Cardiac muscle cell (in vitro differentiated cells and primary cell): ENCODE results near the gene MTHFS. TPM values are rescaled to one million over a fixed set of nuclear protein-coding genes. Genes with fewer than 3 reads are reported as not detected.

Source experiments
- DNase-seq, 2 donors: peaks; one replicate each; pipeline versions ENCODE4 v3.0.0 to v3.0.0-alpha.2; 2010 to 2017; ENCODE audit warnings: low read depth in 1 of 2, low spot score in 1 of 2
- H3K27ac ChIP-seq: fragments of 200-600 bp; sonication (generic); 2 replicates; pipeline ENCODE4 v1.5.1; 2016
- H3K27me3 ChIP-seq: fragments of 200-600 bp; sonication (generic); 2 replicates; pipeline ENCODE4 v1.6.0; 2016; ENCODE audit warnings: control low read depth
- H3K36me3 ChIP-seq: fragments of 200-600 bp; sonication (generic); 2 replicates; pipeline ENCODE4 v1.5.1; 2016; ENCODE audit warnings: control low read depth
- H3K4me1 ChIP-seq: fragments of 200-600 bp; sonication (generic); 2 replicates; pipeline ENCODE4 v1.8.1; 2017; ENCODE audit warnings: low read depth, mild to moderate bottlenecking, mixed run types
- H3K4me3 ChIP-seq: fragments of 200-600 bp; sonication (generic); 2 replicates; pipeline ENCODE4 v1.5.1; 2016; ENCODE audit warnings: mild to moderate bottlenecking
- H3K9me3 ChIP-seq: fragments of 200-600 bp; sonication (generic); 2 replicates; pipeline ENCODE4 v1.5.1; 2017; ENCODE audit warnings: low read depth, mild to moderate bottlenecking, control low read depth
- polyA plus RNA-seq: library from polyadenylated mRNA; unstranded; fragments of >200 nt; fragmentation: Nextera tagmentation; extraction: Ambion mirVana; gene quantifications from 2 replicates; pipeline ENCODE4 v1.2.1, GENCODE V29; 2016
- total RNA-seq: library from RNA; depleted of rRNA; stranded (reverse); fragments of >200 nt; gene quantifications from 2 replicates; pipeline ENCODE4 v1.2.3, GENCODE V29; 2016
- TF ChIP-seq, protein P1 (sequence below): IDR thresholded peaks from 2 replicates; pipeline ENCODE4 v1.5.1; 2012; ENCODE audit warnings: low read depth, mild to moderate bottlenecking, low read length

MTHFS gene
- total RNA-seq, result 37.8 and 44.2 TPM in 2 replicates
- polyA plus RNA-seq, result 38.3 and 48.6 TPM in 2 replicates

DNA sequence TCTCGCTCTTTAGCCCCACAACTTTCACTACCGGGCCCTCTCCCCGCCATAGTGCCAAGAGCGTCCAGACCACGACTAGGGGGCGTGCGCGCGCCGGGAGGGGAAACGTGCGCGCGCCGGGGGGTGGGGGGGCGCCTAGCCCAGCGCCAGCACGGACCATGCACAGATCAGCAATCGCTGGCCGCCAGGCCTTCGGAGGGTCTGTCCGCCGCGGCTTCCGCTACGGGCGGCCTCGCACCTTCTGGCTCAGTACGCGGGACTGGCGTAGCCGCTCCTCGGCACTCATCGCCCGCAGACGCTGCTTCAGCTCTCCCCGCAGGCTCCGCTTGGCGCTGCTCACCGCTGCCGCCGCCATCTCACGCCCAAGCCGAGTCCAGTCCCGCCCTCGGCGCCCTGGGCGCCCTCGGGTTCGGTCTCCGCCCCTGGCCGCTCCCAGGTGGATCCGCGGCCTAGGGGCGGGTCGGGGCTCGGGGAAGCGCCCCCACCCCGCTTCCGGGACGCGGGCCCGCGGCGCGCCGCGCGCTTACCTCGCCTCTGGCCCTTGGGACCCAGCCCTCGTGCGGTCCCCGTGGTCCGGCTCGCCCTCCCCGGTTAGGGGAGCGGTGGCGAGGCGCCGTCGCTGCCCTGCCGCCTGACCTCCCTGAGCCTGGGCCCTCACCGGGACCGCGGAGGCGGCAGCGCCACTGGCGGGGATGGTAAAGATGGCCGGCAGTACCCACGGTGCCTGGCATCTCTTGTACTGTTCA lies at the start of gene MTHFS:
Gene MTHFS (minus strand): TSS at position 381 of the 746 bp plus-strand sequence. CDS start 26 bp downstream, at position 355.
- TF ChIP-seq, protein P1, sequence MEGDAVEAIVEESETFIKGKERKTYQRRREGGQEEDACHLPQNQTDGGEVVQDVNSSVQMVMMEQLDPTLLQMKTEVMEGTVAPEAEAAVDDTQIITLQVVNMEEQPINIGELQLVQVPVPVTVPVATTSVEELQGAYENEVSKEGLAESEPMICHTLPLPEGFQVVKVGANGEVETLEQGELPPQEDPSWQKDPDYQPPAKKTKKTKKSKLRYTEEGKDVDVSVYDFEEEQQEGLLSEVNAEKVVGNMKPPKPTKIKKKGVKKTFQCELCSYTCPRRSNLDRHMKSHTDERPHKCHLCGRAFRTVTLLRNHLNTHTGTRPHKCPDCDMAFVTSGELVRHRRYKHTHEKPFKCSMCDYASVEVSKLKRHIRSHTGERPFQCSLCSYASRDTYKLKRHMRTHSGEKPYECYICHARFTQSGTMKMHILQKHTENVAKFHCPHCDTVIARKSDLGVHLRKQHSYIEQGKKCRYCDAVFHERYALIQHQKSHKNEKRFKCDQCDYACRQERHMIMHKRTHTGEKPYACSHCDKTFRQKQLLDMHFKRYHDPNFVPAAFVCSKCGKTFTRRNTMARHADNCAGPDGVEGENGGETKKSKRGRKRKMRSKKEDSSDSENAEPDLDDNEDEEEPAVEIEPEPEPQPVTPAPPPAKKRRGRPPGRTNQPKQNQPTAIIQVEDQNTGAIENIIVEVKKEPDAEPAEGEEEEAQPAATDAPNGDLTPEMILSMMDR, result peak; percentile 52
- Histone ChIP-seq H3K4me3 (peak within 1 kb of the TSS; percentile 51), H3K36me3 (peaks cover 4% of the 10 kb centered on the region), H3K27ac (peak within 1 kb of the TSS; percentile 81), H3K27me3 (no peaks in the 10 kb centered on the region), H3K9me3 (no peaks in the 10 kb centered on the region), H3K4me1 (peaks cover 9% of the 10 kb centered on the region)
- DNase-seq, result peak; percentile 76 to 86

GRCh38 chr15:79944622-79945021 lies 47.8 kb upstream of the MTHFS start:
- no peak for DNase-seq
- no peaks in the 10 kb centered on the region for H3K27me3 ChIP-seq
- H3K36me3 ChIP-seq, result no peaks in the 10 kb centered on the region
- H3K4me3 ChIP-seq, result no peak overlapping the region
- TF ChIP-seq, protein P1, result no peak
- H3K9me3 ChIP-seq, result no peaks in the 10 kb centered on the region
- no peak overlapping the region for H3K27ac ChIP-seq
- H3K4me1 ChIP-seq, result no peaks in the 10 kb centered on the region

DNA sequence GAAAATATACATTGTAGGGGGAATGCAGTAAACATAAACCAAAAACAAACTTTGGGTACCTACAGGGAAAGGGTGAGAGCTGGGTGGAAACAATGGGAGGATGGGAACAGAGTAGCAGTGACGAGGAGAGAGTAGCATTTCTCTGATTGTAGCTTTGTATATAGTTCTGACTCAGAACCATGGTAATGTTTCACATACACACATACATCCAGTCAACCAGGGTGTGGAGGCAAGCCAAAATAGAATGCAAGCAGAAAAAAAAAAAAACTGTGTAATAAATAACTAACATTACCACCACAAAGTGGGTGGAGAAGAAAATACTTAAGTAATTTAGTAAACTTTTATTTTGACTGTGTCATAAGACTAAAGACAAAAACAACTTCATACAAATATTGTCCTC lies 47.0 kb upstream of the MTHFS start:
- no peaks in the 10 kb centered on the region for H3K27me3 ChIP-seq
- no peaks in the 10 kb centered on the region for H3K9me3 ChIP-seq
- H3K4me3 ChIP-seq, result no peak overlapping the region
- no peak overlapping the region for H3K27ac ChIP-seq
- no peaks in the 10 kb centered on the region for H3K36me3 ChIP-seq
- no peaks in the 10 kb centered on the region for H3K4me1 ChIP-seq
- TF ChIP-seq, protein P1, result no peak
- peak in 1 of 2 donors; percentile 27 for DNase-seq

- no peaks in the 10 kb centered on the region for H3K4me1 ChIP-seq
- no peak for DNase-seq
- TF ChIP-seq, protein P1, result no peak
- no peak overlapping the region for H3K27ac ChIP-seq
- H3K36me3 ChIP-seq, result no peaks in the 10 kb centered on the region
- H3K9me3 ChIP-seq, result no peaks in the 10 kb centered on the region
- no peaks in the 10 kb centered on the region for H3K27me3 ChIP-seq
- no peak overlapping the region for H3K4me3 ChIP-seq
Observed at GRCh38 chr15:79942741-79943481, 46.1 kb upstream of the MTHFS start.

- TF ChIP-seq, protein P1, result no peak
- no peaks in the 10 kb centered on the region for H3K36me3 ChIP-seq
Observed at GRCh38 chr15:79939399-79939798, 42.6 kb upstream of the MTHFS start.

More at GRCh38 chr15:79939399-79939798, 42.6 kb upstream of the MTHFS start:
- Histone ChIP-seq H3K9me3 (no peaks in the 10 kb centered on the region), H3K4me1 (peaks cover 12% of the 10 kb centered on the region), H3K27me3 (no peaks in the 10 kb centered on the region), H3K4me3 (no peak overlapping the region), H3K27ac (no peak overlapping the region)
- no peak for DNase-seq
